NCI-H774 (cell line): ENCODE measurements around the gene IZUMO2.
"Not testable (repeated sequence)": the region's sequence is repeated elsewhere in the genome, so short reads cannot be mapped to it uniquely, and the experiment has no call there.

Experiments
- DNase-seq: peaks from one replicate; lab custom pipeline; 2025; lab: John Stamatoyannopoulos, UW

Gene IZUMO2

GRCh38 chr19:50135856-50136602 lies 27.1 kb downstream of the IZUMO2 start:
- not testable (repeated sequence) for DNase-seq

DNA sequence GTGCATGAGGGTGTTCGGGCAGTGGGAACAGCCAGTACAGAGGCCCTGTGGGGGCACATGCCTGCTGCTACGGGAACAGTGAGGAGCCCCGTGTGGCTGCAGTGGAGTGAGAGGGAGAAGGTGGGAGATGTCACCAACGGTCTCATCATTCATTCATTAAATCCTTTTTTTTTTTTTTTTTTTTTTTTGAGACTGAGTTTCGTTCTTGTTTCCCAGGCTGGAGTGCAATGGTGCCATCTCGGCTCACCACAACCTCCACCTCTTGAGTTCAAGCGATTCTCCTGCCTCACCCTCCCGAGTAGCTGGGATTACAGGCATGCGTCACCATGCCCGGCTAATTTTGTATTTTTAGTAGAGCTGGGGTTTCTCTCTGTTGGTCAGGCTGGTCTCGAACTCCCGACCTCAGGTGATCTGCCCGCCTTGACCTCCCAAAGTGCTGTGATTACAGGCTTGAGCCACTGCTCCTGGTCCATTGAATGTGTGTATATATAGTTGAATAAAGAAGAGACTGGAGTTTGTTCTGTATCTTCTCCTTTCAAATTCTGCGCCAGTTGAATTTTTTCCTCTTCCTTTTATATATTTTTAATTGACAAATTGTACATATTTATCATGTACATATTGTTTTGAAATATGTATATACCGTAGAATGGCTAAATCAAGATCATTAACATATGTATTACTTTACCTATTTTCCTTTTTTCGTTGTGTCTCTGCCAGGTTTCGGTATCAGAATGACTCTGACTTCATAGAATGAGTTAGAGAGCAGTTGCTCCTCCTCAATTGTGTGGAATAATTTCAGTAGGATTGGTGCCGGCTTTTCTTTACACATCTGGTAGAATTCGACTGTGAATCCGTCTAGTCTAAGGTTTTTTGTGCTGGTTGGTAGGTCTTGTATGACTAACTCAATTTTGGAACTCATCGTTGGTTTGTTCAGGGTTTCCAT lies 28.0 kb downstream of the IZUMO2 start:
- DNase-seq = not testable (repeated sequence)

DNA sequence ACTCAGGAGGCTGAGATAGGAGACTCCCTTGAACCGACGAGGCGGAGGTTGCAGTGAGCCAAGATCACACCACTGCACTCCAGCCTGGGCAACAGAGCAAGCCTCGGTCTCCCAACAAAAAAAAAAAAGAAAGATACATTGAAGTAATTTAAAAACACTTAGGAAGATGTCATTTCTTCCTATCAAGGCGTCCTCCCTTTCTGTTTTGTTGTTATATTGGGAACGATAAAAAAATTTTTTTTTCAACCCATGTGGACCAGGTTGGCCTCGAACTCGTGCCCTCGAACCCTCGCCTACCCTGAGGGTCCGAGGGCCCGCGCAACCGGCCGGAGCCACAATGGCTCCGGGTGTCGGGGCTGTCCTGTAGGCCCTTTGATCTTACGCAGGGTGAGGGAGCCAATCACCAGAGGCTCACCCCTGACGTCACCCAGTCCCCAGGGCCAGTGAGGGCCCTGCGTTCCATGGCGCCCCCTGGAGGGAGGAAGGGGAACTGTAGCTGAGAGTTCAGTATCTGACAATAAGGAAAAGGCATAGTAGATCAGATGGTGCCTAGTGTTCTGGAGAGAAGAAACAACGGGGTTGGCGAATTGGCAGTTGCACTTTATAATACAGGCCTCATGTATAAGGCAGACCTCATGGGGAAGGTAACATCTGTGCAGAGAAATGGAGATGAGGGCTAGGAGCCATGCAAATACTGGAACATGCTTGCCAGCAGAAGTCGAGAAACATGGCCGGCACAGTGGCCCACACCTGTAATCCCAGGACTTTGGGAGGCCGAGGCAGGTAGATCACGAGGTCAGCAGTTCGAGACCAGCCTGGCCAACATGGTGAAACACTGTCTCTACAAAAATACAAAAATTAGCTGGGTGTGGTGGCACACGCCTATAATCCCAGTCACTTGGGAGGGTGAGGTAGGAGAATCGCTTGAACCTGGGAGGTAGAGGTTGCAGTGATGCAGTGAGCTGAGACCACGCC lies 29.3 kb downstream of the IZUMO2 start:
- not testable (repeated sequence) for DNase-seq

DNA sequence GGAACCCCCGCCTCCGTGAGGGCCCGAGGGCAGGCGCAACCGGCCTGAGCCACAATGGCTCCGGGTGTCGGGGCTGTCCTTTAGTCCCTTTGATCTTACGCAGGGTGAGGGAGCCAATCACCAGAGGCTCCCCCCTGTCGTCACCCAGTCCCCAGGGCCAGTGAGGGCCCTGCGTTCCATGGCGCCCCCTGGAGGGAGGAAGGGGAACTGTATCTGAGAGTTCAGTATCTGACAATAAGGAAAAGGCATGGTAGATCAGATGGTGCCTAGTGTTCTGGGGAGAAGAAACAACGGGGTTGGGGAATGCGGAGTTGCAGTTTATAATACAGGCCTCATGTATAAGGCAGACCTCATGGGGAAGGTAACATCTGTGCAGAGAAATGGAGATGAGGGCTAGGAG lies 59.1 kb downstream of the IZUMO2 start:
- DNase-seq = not testable (repeated sequence)

DNA sequence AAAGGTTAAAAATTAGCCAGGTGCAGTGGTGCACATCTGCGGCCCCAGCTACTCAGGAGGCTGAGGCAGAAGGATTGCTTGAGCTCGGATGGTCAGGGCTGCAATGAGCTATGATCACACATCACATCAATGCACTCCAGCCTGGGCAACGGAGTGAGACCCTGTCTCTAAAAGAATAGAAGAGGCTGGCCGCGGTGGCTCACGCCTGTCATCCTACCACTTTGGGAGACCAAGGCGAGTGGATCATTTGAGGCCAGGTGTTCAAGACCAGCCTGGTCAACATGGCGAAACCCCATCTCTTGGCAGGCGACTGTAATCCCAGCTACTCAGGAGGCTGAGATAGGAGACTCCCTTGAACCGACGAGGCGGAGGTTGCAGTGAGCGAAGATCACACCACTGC lies 59.7 kb downstream of the IZUMO2 start:
- DNase-seq = not testable (repeated sequence)
